Panc1 (cell line): ENCODE results near the gene DIDO1. TPM values are rescaled to one million over a fixed set of nuclear protein-coding genes. Genes with fewer than 3 reads are reported as not detected.

ENCODE experiments used
- ATAC-seq: fragments of 200-7000 bp; cut with Tn5 transposase; 2 replicates; pipeline ENCODE4 v1.9.1; 2020; ENCODE audit warnings: mild to moderate bottlenecking, moderate library complexity
- BruUV-seq: library from RNA; stranded (reverse); fragments of 400-500 nt; replicated peaks from 2 replicates; lab custom pipeline; 2021; lab: Mats Ljungman, UMichigan
- CTCF ChIA-PET: fragments of 300-600 bp; sonication (Branson Sonifier 250); formaldehyde crosslinking; loops from one replicate; lab custom pipeline; 2022; ENCODE audit warnings: antibody characterized with exemption; lab: Charles Lee
- POLR2A ChIA-PET: fragments of 300-600 bp; sonication (Branson Sonifier 250); formaldehyde crosslinking; loops from one replicate; lab custom pipeline; 2022; ENCODE audit warnings: antibody characterized with exemption; lab: Charles Lee
- DNase-seq: peaks from one replicate; pipeline ENCODE4 v3.0.0-alpha.2; 2010; ENCODE audit warnings: low read depth, low spot score
- H3K27ac ChIP-seq: 2 replicates; pipeline ENCODE4 v1.5.1; 2011; ENCODE audit warnings: mild to moderate bottlenecking, low read length, inconsistent platforms
- H3K27me3 ChIP-seq: fragments of 200-500 bp; sonication (Bioruptor generic); 2 replicates; pipeline ENCODE4 v1.6.0; 2014; ENCODE audit warnings: low read length, inconsistent platforms; ENCODE audit not compliant: control insufficient read depth, insufficient read depth
- H3K36me3 ChIP-seq: fragments of 200-500 bp; sonication (Bioruptor generic); 2 replicates; pipeline ENCODE4 v1.5.1; 2014; ENCODE audit warnings: inconsistent platforms, mild to moderate bottlenecking, low read length, moderate library complexity; ENCODE audit not compliant: control insufficient read depth, insufficient read depth
- H3K4me1 ChIP-seq: 2 replicates; pipeline ENCODE4 v1.5.1; 2011; ENCODE audit warnings: inconsistent platforms, mild to moderate bottlenecking, low read length, moderate library complexity; ENCODE audit not compliant: control insufficient read depth, insufficient read depth
- H3K4me3 ChIP-seq, 2 experiments: 2 replicates each; pipeline ENCODE4 v1.5.1; 2011 to 2012; ENCODE audit warnings: low read depth in 2 of 2, low read length in 2 of 2, mild to moderate bottlenecking in 2 of 2, inconsistent platforms in 1 of 2, moderate library complexity in 1 of 2
- H3K9me3 ChIP-seq: fragments of 200-500 bp; sonication (Bioruptor generic); 2 replicates; pipeline ENCODE4 v1.5.1; 2014; ENCODE audit warnings: low read depth, mild to moderate bottlenecking, inconsistent platforms, low read length, moderate library complexity; ENCODE audit not compliant: control insufficient read depth, insufficient read depth
- POLR2AphosphoS5 ChIP-seq: IDR thresholded peaks from 2 replicates; pipeline ENCODE4 v1.6.1; 2012; ENCODE audit warnings: mild to moderate bottlenecking, low read depth, low read length, moderate library complexity
- SIN3A ChIP-seq: IDR thresholded peaks from 2 replicates; pipeline ENCODE4 v1.6.1; 2012; ENCODE audit warnings: low read depth, mild to moderate bottlenecking, low read length, moderate library complexity, borderline replicate concordance; ENCODE audit not compliant: insufficient read depth
- TCF7L2 ChIP-seq: IDR thresholded peaks from 2 replicates; pipeline ENCODE4 v1.6.1; 2011; ENCODE audit warnings: mild to moderate bottlenecking, low read depth, low read length, inconsistent platforms
- in situ Hi-C: cut with HindIII; loops from 2 replicates; pipeline ENCODE4 v1.10.0; 2016; ENCODE audit warnings: low sequenced_read_pairs, low pct_unique_long_range_greater_than_20kb
- intact Hi-C: fragments of 100-400 bp; cut with micrococcal nuclease; formaldehyde crosslinking; loops from one replicate; pipeline ENCODE4 v1.10.0; 2022; ENCODE audit not compliant: unreplicated experiment
- total RNA-seq: library from RNA; stranded (reverse); gene quantifications from one replicate; pipeline ENCODE4 v1.2.1, GENCODE V29; 2021; ENCODE audit not compliant: unreplicated experiment
- TF ChIP-seq, protein P1 (sequence below): fragments of 450-650 bp; IDR thresholded peaks from 2 replicates; pipeline ENCODE4 v1.5.1; 2017; ENCODE audit warnings: mild to moderate bottlenecking
- TF ChIP-seq, protein P2 (sequence below), 2 experiments: IDR thresholded peaks; 2 replicates each; pipeline ENCODE4 v1.6.1; 2011 to 2012; ENCODE audit warnings: low read depth in 2 of 2, control low read depth in 1 of 2, low read length in 1 of 2, mild to moderate bottlenecking in 1 of 2, moderate library complexity in 1 of 2; ENCODE audit not compliant: insufficient read depth in 1 of 2

Gene DIDO1
- total RNA-seq, 1 experiment from 2014 or later: 57.3 TPM

DNA sequence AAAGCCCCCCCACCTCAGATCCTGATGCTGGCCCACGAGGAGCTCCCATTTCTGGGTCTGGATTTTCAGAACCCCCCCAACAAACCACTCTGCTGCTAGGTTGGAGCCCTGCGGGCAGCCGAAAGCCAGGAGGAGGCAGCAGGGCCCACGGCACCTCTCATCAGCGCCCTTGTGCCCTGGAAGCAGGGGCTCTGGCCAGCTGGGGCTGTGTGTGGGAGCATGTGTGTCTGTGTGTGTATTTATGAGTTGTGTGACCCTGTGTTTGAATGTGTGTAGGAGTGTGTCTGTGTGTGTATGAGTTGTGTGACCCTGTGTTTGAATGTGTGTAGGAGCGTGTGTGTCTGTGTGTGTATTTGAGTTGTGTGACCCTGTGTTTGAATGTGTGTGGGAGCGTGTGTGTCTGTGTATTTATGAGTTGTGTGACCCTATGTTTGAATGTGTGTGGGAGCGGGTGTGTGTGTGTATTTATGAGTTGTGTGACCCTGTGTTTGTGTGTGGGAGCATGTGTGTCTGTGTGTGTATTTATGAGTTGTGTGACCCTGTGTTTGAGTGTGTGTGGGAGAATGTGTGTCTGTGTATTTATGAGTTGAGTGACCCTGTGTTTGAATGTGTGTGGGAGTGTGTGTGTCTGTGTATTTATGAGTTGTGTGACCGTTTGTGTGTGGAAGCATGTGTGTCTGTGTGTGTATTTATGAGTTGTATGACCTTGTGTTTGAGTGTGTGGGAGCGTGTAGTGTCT is 45.1 kb upstream of the DIDO1 start:
- CTCF ChIA-PET: interaction anchor here (0.7 kb wide), 1 partner anchor 81 kb away, joined by 3 read pairs; no protein-coding TSS in a partner anchor
- POLR2A ChIA-PET: no interaction called here
- in situ Hi-C loops: no loop called here
- intact Hi-C loops: no loop called here
- H3K9me3 ChIP-seq: no peaks in the 10 kb centered on the region
- TF ChIP-seq, protein P1, sequence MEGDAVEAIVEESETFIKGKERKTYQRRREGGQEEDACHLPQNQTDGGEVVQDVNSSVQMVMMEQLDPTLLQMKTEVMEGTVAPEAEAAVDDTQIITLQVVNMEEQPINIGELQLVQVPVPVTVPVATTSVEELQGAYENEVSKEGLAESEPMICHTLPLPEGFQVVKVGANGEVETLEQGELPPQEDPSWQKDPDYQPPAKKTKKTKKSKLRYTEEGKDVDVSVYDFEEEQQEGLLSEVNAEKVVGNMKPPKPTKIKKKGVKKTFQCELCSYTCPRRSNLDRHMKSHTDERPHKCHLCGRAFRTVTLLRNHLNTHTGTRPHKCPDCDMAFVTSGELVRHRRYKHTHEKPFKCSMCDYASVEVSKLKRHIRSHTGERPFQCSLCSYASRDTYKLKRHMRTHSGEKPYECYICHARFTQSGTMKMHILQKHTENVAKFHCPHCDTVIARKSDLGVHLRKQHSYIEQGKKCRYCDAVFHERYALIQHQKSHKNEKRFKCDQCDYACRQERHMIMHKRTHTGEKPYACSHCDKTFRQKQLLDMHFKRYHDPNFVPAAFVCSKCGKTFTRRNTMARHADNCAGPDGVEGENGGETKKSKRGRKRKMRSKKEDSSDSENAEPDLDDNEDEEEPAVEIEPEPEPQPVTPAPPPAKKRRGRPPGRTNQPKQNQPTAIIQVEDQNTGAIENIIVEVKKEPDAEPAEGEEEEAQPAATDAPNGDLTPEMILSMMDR: no peak
- TF ChIP-seq TCF7L2 (no peak), SIN3A (no peak), POLR2AphosphoS5 (no peak)
- TF ChIP-seq, protein P2, sequence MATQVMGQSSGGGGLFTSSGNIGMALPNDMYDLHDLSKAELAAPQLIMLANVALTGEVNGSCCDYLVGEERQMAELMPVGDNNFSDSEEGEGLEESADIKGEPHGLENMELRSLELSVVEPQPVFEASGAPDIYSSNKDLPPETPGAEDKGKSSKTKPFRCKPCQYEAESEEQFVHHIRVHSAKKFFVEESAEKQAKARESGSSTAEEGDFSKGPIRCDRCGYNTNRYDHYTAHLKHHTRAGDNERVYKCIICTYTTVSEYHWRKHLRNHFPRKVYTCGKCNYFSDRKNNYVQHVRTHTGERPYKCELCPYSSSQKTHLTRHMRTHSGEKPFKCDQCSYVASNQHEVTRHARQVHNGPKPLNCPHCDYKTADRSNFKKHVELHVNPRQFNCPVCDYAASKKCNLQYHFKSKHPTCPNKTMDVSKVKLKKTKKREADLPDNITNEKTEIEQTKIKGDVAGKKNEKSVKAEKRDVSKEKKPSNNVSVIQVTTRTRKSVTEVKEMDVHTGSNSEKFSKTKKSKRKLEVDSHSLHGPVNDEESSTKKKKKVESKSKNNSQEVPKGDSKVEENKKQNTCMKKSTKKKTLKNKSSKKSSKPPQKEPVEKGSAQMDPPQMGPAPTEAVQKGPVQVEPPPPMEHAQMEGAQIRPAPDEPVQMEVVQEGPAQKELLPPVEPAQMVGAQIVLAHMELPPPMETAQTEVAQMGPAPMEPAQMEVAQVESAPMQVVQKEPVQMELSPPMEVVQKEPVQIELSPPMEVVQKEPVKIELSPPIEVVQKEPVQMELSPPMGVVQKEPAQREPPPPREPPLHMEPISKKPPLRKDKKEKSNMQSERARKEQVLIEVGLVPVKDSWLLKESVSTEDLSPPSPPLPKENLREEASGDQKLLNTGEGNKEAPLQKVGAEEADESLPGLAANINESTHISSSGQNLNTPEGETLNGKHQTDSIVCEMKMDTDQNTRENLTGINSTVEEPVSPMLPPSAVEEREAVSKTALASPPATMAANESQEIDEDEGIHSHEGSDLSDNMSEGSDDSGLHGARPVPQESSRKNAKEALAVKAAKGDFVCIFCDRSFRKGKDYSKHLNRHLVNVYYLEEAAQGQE (IDR thresholded peaks at IDR 0.05; ENCODE audit: insufficient read depth in 1 of 2, low read depth in 2 of 2, low read length in 1 of 2): no peak
- DNase-seq: no peak
- H3K36me3 ChIP-seq: no peaks in the 10 kb centered on the region
- ATAC-seq: no peak
- no peaks in the 10 kb centered on the region; the same call in 1 of the 2 replicates for H3K4me1 ChIP-seq
- no peak overlapping the region for H3K4me3 ChIP-seq
- no peaks in the 10 kb centered on the region for H3K27me3 ChIP-seq
- H3K27ac ChIP-seq: no peak overlapping the region
- BruUV-seq: no TSS peak

DNA sequence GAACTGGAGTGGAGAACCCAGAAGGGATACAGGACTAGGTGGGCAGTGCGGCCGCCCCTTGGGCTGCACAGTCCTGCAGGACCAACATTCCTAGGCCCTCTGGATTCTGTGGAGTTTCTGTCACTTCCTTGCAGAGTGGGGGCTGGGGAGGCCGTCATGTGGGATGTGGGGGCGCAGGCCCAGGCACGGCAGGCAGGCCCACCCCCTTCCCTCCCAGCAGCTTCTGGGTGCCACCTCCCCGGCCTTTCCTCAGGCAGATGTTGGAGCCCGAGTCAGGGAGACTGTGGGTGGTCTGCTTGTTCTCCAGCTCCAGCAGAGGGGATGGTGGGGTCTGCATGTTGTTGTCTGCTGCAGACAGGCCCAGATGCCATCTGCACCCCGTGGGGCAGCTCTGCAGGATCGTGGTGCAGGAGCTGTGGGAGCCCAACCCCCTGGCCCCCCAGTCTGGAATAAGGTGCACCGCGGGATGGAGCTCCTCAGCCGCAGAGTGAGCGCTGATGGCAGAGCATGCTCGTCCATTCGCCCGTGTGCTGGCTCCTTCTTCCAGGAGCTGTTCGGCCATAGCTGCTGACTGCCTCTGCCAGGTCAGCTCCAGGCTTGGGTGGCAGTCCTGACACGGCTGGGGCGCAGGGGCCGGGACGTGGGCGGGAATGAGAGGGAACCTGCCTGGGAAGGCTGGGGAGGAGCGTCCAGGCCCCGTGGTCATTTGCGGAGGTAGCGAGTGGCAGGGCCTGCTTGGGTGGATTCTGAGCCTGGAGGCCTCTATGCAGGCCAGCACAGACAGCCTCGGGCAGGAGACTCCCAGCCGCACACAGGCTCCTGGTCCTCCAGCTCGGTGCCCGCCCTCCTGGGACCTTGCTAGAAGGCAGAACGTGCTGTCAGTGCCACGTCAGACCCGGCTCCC is 44.3 kb upstream of the DIDO1 start:
- BruUV-seq: no TSS peak
- POLR2A ChIA-PET: no interaction called here
- ATAC-seq (peak; percentile 36; the same call in 1 of the 2 replicates), DNase-seq (no peak)
- Histone ChIP-seq H3K4me3 (no peak overlapping the region), H3K4me1 (no peaks in the 10 kb centered on the region; the same call in 1 of the 2 replicates), H3K27me3 (no peaks in the 10 kb centered on the region), H3K27ac (no peak overlapping the region), H3K9me3 (no peaks in the 10 kb centered on the region), H3K36me3 (no peaks in the 10 kb centered on the region)
- in situ Hi-C loops: no loop called here
- intact Hi-C loops: no loop called here
- CTCF ChIA-PET: interaction anchor here (0.7 kb wide), 1 partner anchor 80 kb away, joined by 3 read pairs; no protein-coding TSS in a partner anchor
- TF ChIP-seq TCF7L2 (no peak), POLR2AphosphoS5 (no peak)
